B cell (primary cell): ENCODE results near the gene AFF1. TPM values are rescaled to one million over a fixed set of nuclear protein-coding genes. Genes with fewer than 3 reads are reported as not detected.
"Not testable (repeated sequence)": the region's sequence is repeated elsewhere in the genome, so short reads cannot be mapped to it uniquely, and the experiment has no call there.

ENCODE experiments used
- ATAC-seq: fragments of 200-7000 bp; cut with Tn5 transposase; one replicate; pipeline ENCODE4 v1.10.0; 2021; ENCODE audit warnings: low read depth, mild to moderate bottlenecking, moderate number of reproducible peaks, moderate library complexity
- CTCF ChIA-PET: fragments of 350-600 bp; sonication (Branson Sonifier 250); formaldehyde crosslinking; loops from one replicate; lab custom pipeline; 2021; ENCODE audit warnings: antibody characterized with exemption, inconsistent platforms; lab: Charles Lee
- POLR2A ChIA-PET: fragments of 350-600 bp; sonication (Branson Sonifier 250); formaldehyde crosslinking; loops from one replicate; lab custom pipeline; 2021; ENCODE audit warnings: antibody characterized with exemption; lab: Charles Lee
- DNase-seq: peaks from one replicate; pipeline ENCODE4 v3.0.0; 2013
- H2AFZ ChIP-seq: 2 replicates; pipeline ENCODE4 v1.6.1; 2012; ENCODE audit warnings: mild to moderate bottlenecking, low read depth, low read length; ENCODE audit not compliant: insufficient read depth, poor library complexity, severe bottlenecking
- H3K27ac ChIP-seq, 2 donors: 1 replicate in 1 of 2; 2 replicates in 1 of 2; pipeline ENCODE4 v1.5.1; 2012 to 2013; ENCODE audit warnings: low read length in 2 of 2, mild to moderate bottlenecking in 2 of 2, moderate library complexity in 1 of 2
- H3K27me3 ChIP-seq, 4 experiments: fragments of 200-600 bp in 1 of 4; sonication (generic) in 1 of 4; replicated peaks in 1 of 4; 1 replicate in 2 of 4; 2 replicates in 2 of 4; pipeline versions ENCODE4 v1.6.1 to v1.7.0; 2013 to 2016; ENCODE audit warnings: low read length in 3 of 4, mild to moderate bottlenecking in 2 of 4, mixed read lengths in 1 of 4, moderate library complexity in 1 of 4; ENCODE audit not compliant: insufficient read depth in 4 of 4, control insufficient read depth in 3 of 4; ENCODE audit errors: control extremely low read depth in 1 of 4
- H3K36me3 ChIP-seq, 2 experiments: replicated peaks in 1 of 2; 1 replicate in 1 of 2; 2 replicates in 1 of 2; pipeline versions ENCODE4 v1.6.1 to v1.7.1; 2013; ENCODE audit warnings: low read length in 1 of 2; ENCODE audit not compliant: insufficient read depth in 2 of 2, control insufficient read depth in 1 of 2; ENCODE audit errors: control extremely low read depth in 1 of 2, extremely low read depth in 1 of 2
- H3K4me1 ChIP-seq, 2 donors: fragments of 200-600 bp in 1 of 2; sonication (generic) in 1 of 2; 1 replicate in 1 of 2; 2 replicates in 1 of 2; pipeline versions ENCODE4 v1.5.1 to v1.6.1; 2013 to 2017; ENCODE audit warnings: low read length in 2 of 2; ENCODE audit not compliant: control insufficient read depth in 2 of 2, insufficient read depth in 2 of 2
- H3K4me2 ChIP-seq: replicated peaks from 2 replicates; pipeline ENCODE3; 2012; ENCODE audit warnings: mild to moderate bottlenecking, low read depth, low read length; ENCODE audit not compliant: poor library complexity, severe bottlenecking
- H3K4me3 ChIP-seq, 5 experiments: fragments of 200-600 bp in 1 of 5; sonication (generic) in 1 of 5; 1 replicate in 3 of 5; 2 replicates in 2 of 5; pipeline versions ENCODE4 v1.5.1 to v1.7.0; 2011 to 2016; ENCODE audit warnings: low read length in 4 of 5, mild to moderate bottlenecking in 4 of 5, low read depth in 2 of 5, control low read depth in 1 of 5, moderate library complexity in 1 of 5; ENCODE audit not compliant: insufficient read depth in 1 of 5; ENCODE audit errors: control extremely low read depth in 1 of 5, extremely low read depth in 1 of 5
- H3K79me2 ChIP-seq: fragments of 200-600 bp; sonication (generic); one replicate; pipeline ENCODE4 v1.6.0; 2016; ENCODE audit warnings: low read length; ENCODE audit not compliant: control insufficient read depth, insufficient read depth
- H3K9ac ChIP-seq: fragments of 200-600 bp; sonication (generic); 2 replicates; pipeline ENCODE4 v1.6.1; 2017; ENCODE audit warnings: mild to moderate bottlenecking, low read length, moderate library complexity
- H3K9me3 ChIP-seq, 3 donors: one replicate each; pipeline versions ENCODE4 v1.6.1 to v1.7.1; 2013; ENCODE audit warnings: low read length in 2 of 3; ENCODE audit not compliant: control insufficient read depth in 2 of 3, insufficient read depth in 1 of 3; ENCODE audit errors: control extremely low read depth in 1 of 3
- H4K20me1 ChIP-seq: 2 replicates; pipeline ENCODE4 v1.6.0; 2012; ENCODE audit warnings: mild to moderate bottlenecking, low read length; ENCODE audit not compliant: insufficient read depth, control insufficient read depth, poor library complexity, severe bottlenecking
- H3K27ac Mint-ChIP-seq: one replicate; pipeline ENCODE4 v1.8.0; 2021; ENCODE audit warnings: mixed read lengths
- H3K27me3 Mint-ChIP-seq: one replicate; pipeline ENCODE4 v1.8.0; 2021; ENCODE audit warnings: mixed read lengths
- H3K4me1 Mint-ChIP-seq: one replicate; pipeline ENCODE4 v1.8.0; 2021; ENCODE audit warnings: mixed read lengths
- H3K4me3 Mint-ChIP-seq: one replicate; pipeline ENCODE4 v1.8.0; 2021; ENCODE audit warnings: mixed read lengths
- H3K9me3 Mint-ChIP-seq: one replicate; pipeline ENCODE4 v1.8.0; 2022; ENCODE audit warnings: mixed read lengths; ENCODE audit not compliant: insufficient read depth
- CTCF ChIP-seq: fragments of 200-600 bp; IDR thresholded peaks from one replicate; pipeline ENCODE4 v1.8.0; 2022; ENCODE audit warnings: antibody characterized with exemption, mild to moderate bottlenecking
- EZH2 ChIP-seq: IDR thresholded peaks from 2 replicates; pipeline ENCODE4 v1.6.1; 2012; ENCODE audit warnings: borderline replicate concordance, low read depth, mild to moderate bottlenecking, moderate library complexity, low read length; ENCODE audit not compliant: insufficient read depth, poor library complexity, severe bottlenecking
- WGBS: methylation state at CpG from one replicate; pipeline ENCODE4 v1.1.5; 2013; ENCODE audit warnings: missing lambda C conversion rate; ENCODE audit not compliant: insufficient coverage; 5-methylcytosine and 5-hydroxymethylcytosine counted together
- intact Hi-C: fragments of 100-400 bp; cut with micrococcal nuclease; formaldehyde crosslinking; loops from one replicate; pipeline ENCODE4 v1.10.0; 2022
- polyA plus RNA-seq: library from polyadenylated mRNA; depleted of rRNA; stranded (reverse); fragments of >200 nt; gene quantifications from 2 replicates; pipeline ENCODE4 v1.2.3, GENCODE V29; 2012
- total RNA-seq, 2 donors: library from RNA; stranded (reverse); fragments of 120-200 nt in 1 of 2; gene quantifications; 1 replicate in 1 of 2; 2 replicates in 1 of 2; pipeline versions ENCODE4 v1.2.3 to v1.2.4, GENCODE V29; 2013 to 2022

The AFF1 gene
- total and polyA plus RNA-seq, 2 donors (not counting 1 experiment from before 2014, with no cell fraction given): 15.3 to 135 TPM

DNA sequence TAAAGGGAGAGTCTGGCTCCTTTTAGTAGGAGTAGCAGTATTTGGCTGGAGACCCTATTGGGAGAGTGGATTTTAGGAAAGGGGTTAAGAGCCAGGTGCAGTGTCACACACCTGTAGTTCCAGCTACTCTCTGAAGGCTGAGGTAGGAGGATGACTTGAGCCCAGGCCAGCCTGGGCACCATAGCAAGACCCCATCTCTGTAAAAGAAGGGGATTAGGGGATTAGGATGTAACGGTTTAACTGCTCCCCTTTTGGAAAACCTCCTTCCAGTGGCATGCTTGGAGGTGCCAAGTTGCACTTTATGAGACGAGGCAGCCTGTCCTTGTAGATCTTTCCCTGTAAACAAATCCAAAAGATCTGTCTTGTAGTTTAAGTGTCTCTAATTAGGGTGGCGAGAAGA is 145.7 kb downstream of the AFF1 start:
- WGBS: no CpG with 5 or more reads among the region's 3 CpGs
- no peak for DNase-seq
- Mint-ChIP-seq H3K27me3 (no peaks in the 10 kb centered on the region), H3K4me3 (no peak overlapping the region), H3K4me1 (peaks cover 24% of the 10 kb centered on the region), H3K27ac (no peak overlapping the region), H3K9me3 (no peaks in the 10 kb centered on the region)
- Histone ChIP-seq H3K27me3 (no peaks in the 10 kb centered on the region), H3K9ac (no peak overlapping the region), H4K20me1 (peaks cover 65% of the 10 kb centered on the region), H3K4me1 (peaks cover 0 to 8% of the 10 kb centered on the region in 2 donors), H2AFZ (no peak overlapping the region), H3K9me3 (no peaks in the 10 kb centered on the region), H3K79me2 (peaks cover 71% of the 10 kb centered on the region), H3K36me3 (peaks cover 0 to 6% of the 10 kb centered on the region in 2 experiments), H3K27ac (no peak overlapping the region), H3K4me2 (no peak overlapping the region), H3K4me3 (no peak overlapping the region)
- TF ChIP-seq EZH2: no peak
- TF ChIP-seq CTCF: no peak
- CTCF ChIA-PET: interaction anchor here (0.6 to 2.7 kb wide), 4 partner anchors 12 to 158 kb away, joined by 3 to 20 read pairs (median 8); no protein-coding TSS in a partner anchor
- intact Hi-C loops: no loop called here
- POLR2A ChIA-PET: no interaction called here
- ATAC-seq: no peak

- no peaks in the 10 kb centered on the region for H3K27me3 Mint-ChIP-seq
- peaks cover 26% of the 10 kb centered on the region for H3K4me1 Mint-ChIP-seq
- Histone ChIP-seq H3K9me3 (no peaks in the 10 kb centered on the region), H3K36me3 (peaks cover 4 to 13% of the 10 kb centered on the region in 2 experiments), H3K4me3 (no peak overlapping the region), H3K79me2 (peaks cover 65% of the 10 kb centered on the region), H3K27me3 (no peaks in the 10 kb centered on the region), H4K20me1 (peaks cover 59% of the 10 kb centered on the region), H3K27ac (no peak overlapping the region), H3K4me1 (peaks cover 0 to 8% of the 10 kb centered on the region in 2 donors), H3K9ac (no peak overlapping the region), H2AFZ (no peak overlapping the region), H3K4me2 (peak overlapping the region; percentile 13)
- ATAC-seq (no peak), DNase-seq (no peak)
- TF ChIP-seq EZH2: no peak
- TF ChIP-seq CTCF: no peak
- CTCF ChIA-PET: interaction anchor here (1.4 kb wide), 1 partner anchor 11 kb away, joined by 4 read pairs; no protein-coding TSS in a partner anchor
- intact Hi-C loops: no loop called here
- H3K4me3 Mint-ChIP-seq: no peak overlapping the region
- no peak overlapping the region for H3K27ac Mint-ChIP-seq
- POLR2A ChIA-PET: no interaction called here
- no peaks in the 10 kb centered on the region for H3K9me3 Mint-ChIP-seq
- WGBS: no CpG with 5 or more reads among the region's 5 CpGs
These were observed 147.0 kb downstream of the AFF1 start for GRCh38 chr4:87081826-87082225.

DNA sequence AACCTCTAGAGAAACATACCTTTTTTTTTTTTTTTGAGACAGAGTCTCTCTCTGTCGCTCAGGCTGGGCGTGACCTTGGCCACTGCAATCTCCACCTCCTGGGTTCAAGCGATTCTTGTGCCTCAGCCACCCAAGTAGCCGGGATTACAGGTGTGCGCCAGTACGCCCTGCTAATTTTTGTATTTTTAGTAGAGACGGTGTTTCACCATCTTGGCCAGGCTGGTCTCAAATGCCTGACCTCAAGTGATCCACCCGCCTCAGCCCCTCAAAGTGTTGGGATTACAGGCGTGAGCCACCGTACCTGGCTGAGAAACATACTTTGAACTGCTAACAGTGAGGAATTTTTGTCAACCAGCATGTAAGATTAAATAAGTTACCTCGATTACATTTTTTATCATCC is 150.9 kb downstream of the AFF1 start:
- WGBS: 100% methylated on average over 5 of the region's 11 CpGs
- POLR2A ChIA-PET, H3K27ac Mint-ChIP-seq, CTCF ChIA-PET, H3K4me2 ChIP-seq, ATAC-seq, H2AFZ ChIP-seq, H3K9me3 Mint-ChIP-seq, H3K4me1 ChIP-seq, H3K9me3 ChIP-seq, H3K27me3 ChIP-seq, H3K9ac ChIP-seq, H3K27ac ChIP-seq, DNase-seq, H3K27me3 Mint-ChIP-seq, H3K4me3 ChIP-seq, intact Hi-C loops, H3K4me3 Mint-ChIP-seq: not testable (repeated sequence)
- Histone ChIP-seq H4K20me1 (peaks cover 32% of the 10 kb centered on the region), H3K79me2 (peaks cover 39% of the 10 kb centered on the region), H3K36me3 (peaks cover 16 to 28% of the 10 kb centered on the region in 2 experiments)
- H3K4me1 Mint-ChIP-seq: peaks cover 22% of the 10 kb centered on the region
